ENCODE data around the gene COL12A1.

GRCh38 chr6:75196081-75196687 is 9.7 kb downstream of the COL12A1 start:
- no peak for TF ChIP-seq CTCF (IDR thresholded peaks at IDR 0.05; ENCODE audit: poor library complexity)
- TF ChIP-seq EZH2 (IDR thresholded peaks at IDR 0.05; ENCODE audit: borderline replicate concordance): no peak
- TF ChIP-seq EZH2phosphoT487 (IDR thresholded peaks at IDR 0.05; ENCODE audit: low read depth, severe bottlenecking, unreplicated experiment): no peak
